Measurements from ENCODE around the gene GRIN1. TPM values are rescaled to one million over a fixed set of nuclear protein-coding genes. Genes with fewer than 3 reads are reported as not detected.

The GRIN1 gene
- total and polyA plus RNA-seq, 2 of the 13 experiments (the other 11 are each of a cell fraction or from before 2014, with no cell fraction given), result 0.13 TPM; not detected in 1

DNA sequence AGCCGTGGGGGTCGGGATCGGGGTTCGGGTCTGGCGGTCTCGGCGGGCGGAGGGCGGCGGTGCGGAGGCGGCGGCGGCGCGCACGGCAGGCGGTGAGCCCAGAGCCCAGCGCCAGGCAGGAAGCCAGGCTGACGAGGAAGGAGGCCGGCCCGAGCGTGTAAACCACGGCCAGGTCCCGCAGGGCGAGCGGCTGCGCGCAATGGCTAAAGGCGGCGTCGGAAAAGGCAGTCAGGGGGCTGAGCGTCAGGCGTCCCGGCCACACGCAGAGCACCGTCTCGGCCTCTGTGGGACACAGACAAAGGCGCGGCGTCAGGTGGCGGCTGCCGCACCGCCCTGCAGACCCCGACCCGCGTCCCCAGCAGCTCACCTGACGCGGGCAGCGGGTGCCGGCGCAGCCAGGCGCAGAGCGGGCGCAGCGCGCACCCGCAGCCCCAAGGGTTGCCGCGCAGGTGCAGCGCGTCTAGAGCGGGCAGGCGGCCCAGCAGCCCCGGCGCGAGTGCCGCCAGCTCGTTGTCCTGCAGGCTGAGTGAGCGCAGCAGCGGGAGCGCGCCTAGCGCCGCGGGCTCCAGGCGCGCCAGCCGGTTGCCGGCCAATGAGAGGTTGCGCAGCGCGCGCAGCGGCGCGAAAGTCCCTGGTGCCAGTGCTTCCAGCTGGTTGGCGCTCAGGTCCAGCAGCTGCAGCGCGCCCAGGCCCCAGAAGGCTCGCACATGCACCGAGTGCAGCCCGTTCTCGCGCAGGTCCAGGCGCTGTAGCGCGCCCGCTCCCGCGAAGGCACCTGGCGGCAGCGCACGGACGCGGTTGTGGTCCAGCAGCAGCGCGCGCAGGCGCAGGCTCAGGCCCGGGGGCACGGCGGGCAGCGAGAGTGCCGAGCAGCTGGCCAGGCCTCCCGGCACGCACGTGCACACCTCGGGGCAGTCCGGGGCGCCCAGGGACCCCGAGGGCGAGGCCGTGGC, 30.2 kb downstream of the GRIN1 start (continued):
- TF ChIP-seq, protein P1, sequence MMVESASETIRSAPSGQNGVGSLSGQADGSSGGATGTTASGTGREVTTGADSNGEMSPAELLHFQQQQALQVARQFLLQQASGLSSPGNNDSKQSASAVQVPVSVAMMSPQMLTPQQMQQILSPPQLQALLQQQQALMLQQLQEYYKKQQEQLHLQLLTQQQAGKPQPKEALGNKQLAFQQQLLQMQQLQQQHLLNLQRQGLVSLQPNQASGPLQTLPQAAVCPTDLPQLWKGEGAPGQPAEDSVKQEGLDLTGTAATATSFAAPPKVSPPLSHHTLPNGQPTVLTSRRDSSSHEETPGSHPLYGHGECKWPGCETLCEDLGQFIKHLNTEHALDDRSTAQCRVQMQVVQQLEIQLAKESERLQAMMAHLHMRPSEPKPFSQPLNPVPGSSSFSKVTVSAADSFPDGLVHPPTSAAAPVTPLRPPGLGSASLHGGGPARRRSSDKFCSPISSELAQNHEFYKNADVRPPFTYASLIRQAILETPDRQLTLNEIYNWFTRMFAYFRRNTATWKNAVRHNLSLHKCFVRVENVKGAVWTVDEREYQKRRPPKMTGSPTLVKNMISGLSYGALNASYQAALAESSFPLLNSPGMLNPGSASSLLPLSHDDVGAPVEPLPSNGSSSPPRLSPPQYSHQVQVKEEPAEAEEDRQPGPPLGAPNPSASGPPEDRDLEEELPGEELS (CRISPR knock-in tag; IDR thresholded peaks at IDR 0.05), result no peak
- TF ChIP-seq NFE2 (CRISPR knock-in tag; IDR thresholded peaks at IDR 0.05) (no peak), ZBTB7B (CRISPR knock-in tag; IDR thresholded peaks at IDR 0.05) (no peak), CENPT (CRISPR knock-in tag; IDR thresholded peaks at IDR 0.05; ENCODE audit: low read depth) (no peak), SRF (IDR thresholded peaks at IDR 0.05; ENCODE audit: low read depth, low read length) (no peak), GTF2F1 (IDR thresholded peaks at IDR 0.05; ENCODE audit: low read length) (no peak), KDM4B (CRISPR knock-in tag; IDR thresholded peaks at IDR 0.05) (no peak), SP1 (IDR thresholded peaks at IDR 0.05) (no peak), SP1 (CRISPR knock-in tag; IDR thresholded peaks at IDR 0.05) (no peak), ZBTB38 (CRISPR knock-in tag; IDR thresholded peaks at IDR 0.05) (no peak), AKAP8 (CRISPR knock-in tag; IDR thresholded peaks at IDR 0.05) (no peak), SMC3 (IDR thresholded peaks at IDR 0.05; ENCODE audit: low read length) (no peak), BRD4 (CRISPR knock-in tag; IDR thresholded peaks at IDR 0.05) (no peak), ZNF530 (CRISPR knock-in tag; IDR thresholded peaks at IDR 0.05; ENCODE audit: low read depth) (no peak)
- TF ChIP-seq, protein P2, sequence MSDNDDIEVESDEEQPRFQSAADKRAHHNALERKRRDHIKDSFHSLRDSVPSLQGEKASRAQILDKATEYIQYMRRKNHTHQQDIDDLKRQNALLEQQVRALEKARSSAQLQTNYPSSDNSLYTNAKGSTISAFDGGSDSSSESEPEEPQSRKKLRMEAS (IDR thresholded peaks at IDR 0.05), result peak; percentile 46; the same call in 1 of the 2 replicates
- TF ChIP-seq, protein P3, sequence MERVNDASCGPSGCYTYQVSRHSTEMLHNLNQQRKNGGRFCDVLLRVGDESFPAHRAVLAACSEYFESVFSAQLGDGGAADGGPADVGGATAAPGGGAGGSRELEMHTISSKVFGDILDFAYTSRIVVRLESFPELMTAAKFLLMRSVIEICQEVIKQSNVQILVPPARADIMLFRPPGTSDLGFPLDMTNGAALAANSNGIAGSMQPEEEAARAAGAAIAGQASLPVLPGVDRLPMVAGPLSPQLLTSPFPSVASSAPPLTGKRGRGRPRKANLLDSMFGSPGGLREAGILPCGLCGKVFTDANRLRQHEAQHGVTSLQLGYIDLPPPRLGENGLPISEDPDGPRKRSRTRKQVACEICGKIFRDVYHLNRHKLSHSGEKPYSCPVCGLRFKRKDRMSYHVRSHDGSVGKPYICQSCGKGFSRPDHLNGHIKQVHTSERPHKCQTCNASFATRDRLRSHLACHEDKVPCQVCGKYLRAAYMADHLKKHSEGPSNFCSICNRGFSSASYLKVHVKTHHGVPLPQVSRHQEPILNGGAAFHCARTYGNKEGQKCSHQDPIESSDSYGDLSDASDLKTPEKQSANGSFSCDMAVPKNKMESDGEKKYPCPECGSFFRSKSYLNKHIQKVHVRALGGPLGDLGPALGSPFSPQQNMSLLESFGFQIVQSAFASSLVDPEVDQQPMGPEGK (CRISPR knock-in tag; IDR thresholded peaks at IDR 0.05), result no peak
- TF ChIP-seq, protein P4, sequence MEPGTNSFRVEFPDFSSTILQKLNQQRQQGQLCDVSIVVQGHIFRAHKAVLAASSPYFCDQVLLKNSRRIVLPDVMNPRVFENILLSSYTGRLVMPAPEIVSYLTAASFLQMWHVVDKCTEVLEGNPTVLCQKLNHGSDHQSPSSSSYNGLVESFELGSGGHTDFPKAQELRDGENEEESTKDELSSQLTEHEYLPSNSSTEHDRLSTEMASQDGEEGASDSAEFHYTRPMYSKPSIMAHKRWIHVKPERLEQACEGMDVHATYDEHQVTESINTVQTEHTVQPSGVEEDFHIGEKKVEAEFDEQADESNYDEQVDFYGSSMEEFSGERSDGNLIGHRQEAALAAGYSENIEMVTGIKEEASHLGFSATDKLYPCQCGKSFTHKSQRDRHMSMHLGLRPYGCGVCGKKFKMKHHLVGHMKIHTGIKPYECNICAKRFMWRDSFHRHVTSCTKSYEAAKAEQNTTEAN (CRISPR knock-in tag; conservative IDR thresholded peaks at IDR 0.05), result 0 out of 2 replicates have a peak, but pooled peaks have one; percentile 20
- TF ChIP-seq, protein P5, sequence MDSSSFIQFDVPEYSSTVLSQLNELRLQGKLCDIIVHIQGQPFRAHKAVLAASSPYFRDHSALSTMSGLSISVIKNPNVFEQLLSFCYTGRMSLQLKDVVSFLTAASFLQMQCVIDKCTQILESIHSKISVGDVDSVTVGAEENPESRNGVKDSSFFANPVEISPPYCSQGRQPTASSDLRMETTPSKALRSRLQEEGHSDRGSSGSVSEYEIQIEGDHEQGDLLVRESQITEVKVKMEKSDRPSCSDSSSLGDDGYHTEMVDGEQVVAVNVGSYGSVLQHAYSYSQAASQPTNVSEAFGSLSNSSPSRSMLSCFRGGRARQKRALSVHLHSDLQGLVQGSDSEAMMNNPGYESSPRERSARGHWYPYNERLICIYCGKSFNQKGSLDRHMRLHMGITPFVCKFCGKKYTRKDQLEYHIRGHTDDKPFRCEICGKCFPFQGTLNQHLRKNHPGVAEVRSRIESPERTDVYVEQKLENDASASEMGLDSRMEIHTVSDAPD (CRISPR knock-in tag; IDR thresholded peaks at IDR 0.05), result no peak
- TF ChIP-seq, protein P6, sequence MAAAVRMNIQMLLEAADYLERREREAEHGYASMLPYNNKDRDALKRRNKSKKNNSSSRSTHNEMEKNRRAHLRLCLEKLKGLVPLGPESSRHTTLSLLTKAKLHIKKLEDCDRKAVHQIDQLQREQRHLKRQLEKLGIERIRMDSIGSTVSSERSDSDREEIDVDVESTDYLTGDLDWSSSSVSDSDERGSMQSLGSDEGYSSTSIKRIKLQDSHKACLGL (CRISPR knock-in tag; IDR thresholded peaks at IDR 0.05), result no peak; the same call in 1 of the 2 replicates
- TF ChIP-seq, protein P7, sequence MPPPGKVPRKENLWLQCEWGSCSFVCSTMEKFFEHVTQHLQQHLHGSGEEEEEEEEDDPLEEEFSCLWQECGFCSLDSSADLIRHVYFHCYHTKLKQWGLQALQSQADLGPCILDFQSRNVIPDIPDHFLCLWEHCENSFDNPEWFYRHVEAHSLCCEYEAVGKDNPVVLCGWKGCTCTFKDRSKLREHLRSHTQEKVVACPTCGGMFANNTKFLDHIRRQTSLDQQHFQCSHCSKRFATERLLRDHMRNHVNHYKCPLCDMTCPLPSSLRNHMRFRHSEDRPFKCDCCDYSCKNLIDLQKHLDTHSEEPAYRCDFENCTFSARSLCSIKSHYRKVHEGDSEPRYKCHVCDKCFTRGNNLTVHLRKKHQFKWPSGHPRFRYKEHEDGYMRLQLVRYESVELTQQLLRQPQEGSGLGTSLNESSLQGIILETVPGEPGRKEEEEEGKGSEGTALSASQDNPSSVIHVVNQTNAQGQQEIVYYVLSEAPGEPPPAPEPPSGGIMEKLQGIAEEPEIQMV (CRISPR knock-in tag; IDR thresholded peaks at IDR 0.05; ENCODE audit: low read depth), result no peak

Data from HepG2 (cell line).